NCI-H187 treated with DMSO at 0.1 percent for 48 hours (cell line): ENCODE data around the gene GPT2.

ENCODE experiments used
- DNase-seq: peaks from one replicate; lab custom pipeline; 2025; lab: John Stamatoyannopoulos, UW

GPT2 gene, protein sequence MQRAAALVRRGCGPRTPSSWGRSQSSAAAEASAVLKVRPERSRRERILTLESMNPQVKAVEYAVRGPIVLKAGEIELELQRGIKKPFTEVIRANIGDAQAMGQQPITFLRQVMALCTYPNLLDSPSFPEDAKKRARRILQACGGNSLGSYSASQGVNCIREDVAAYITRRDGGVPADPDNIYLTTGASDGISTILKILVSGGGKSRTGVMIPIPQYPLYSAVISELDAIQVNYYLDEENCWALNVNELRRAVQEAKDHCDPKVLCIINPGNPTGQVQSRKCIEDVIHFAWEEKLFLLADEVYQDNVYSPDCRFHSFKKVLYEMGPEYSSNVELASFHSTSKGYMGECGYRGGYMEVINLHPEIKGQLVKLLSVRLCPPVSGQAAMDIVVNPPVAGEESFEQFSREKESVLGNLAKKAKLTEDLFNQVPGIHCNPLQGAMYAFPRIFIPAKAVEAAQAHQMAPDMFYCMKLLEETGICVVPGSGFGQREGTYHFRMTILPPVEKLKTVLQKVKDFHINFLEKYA

DNA sequence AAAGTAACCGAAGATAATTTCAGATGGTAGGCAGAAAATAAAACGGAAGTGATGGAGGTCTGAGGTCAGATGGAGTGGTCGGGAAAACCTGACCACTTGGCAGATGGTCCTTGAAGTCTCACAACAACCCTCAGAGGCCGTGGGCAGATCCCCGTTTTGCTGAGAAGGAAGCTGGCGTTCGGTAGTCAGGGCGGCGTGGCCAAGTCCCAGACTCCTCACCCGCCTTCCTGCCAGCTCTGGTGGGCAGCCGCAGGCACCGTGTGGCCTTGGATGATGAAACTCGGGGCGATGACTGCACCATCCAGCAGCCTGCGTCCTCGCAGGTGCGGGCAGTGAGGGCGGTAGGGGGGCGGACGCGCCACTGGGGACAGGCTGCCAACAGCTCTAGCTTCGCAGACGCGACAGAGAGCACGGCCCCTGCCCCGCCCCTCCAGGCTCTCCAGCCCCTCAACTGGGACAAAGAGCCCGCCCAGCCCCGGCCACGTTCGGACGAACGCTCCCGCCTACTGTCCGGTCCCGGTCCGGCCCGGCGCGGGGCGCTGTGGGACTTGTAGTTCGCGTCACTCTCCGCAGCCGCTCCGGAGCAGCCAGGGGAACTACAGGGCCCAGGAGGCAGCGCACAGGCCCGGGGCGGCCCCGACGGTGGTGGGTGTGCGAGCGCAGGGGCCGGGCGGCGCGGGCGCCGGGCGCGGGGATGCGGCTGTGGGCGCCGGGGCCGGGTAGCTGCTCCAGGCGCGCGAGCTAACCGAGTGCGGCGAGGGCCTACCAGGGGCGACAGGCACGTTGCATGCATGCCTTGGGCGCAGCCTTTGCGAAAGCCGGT, at the start of gene GPT2:
Gene GPT2 (plus strand): TSS at position 673 of the 823 bp plus-strand sequence. CDS start 354 bp downstream, outside the sequence.
- peak; percentile 42 for DNase-seq

DNA sequence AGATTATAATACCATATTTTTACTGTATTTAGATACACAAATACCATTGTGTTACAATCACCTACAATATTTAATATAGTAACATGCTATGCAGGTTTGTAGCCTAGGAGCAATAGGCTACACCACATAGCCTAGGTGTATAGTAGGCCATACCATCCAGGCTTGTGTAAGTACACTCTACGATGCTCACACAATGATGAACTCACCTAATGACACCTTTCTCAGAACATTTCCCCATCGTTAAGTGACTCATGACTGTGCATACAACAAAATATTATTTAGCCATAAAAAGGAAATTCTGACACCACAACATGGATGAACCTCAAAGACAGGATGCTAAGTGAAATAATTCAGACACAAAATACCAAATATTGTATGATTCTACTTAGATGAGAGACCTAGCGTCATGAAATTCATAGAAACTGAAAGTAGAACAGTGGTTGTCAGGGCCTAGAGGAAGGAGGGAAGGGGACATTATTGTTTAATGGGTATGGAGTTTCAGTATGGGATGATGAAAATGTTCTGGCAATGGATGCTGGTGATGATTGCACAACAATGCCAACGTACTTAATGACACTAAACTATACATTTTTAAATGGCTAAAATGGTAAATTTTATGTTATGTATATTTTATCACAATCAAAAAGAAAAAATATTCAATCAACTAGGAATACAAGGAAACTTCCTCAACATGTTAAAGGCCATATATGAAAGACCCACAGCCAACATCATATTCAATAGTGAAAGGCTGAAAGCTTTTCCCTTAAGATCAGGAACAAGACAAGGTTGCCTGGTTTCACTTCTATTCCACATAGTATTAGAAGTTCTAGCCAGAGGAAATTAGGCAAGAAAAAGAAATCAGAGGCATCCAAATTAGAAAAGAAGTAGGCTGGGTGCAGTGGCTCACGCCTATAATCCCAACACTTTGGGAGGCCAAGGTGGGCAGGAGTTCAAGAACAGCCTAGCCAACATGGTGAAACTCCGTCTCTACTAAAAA, 47.3 kb upstream of the GPT2 start:
- DNase-seq = no peak

DNA sequence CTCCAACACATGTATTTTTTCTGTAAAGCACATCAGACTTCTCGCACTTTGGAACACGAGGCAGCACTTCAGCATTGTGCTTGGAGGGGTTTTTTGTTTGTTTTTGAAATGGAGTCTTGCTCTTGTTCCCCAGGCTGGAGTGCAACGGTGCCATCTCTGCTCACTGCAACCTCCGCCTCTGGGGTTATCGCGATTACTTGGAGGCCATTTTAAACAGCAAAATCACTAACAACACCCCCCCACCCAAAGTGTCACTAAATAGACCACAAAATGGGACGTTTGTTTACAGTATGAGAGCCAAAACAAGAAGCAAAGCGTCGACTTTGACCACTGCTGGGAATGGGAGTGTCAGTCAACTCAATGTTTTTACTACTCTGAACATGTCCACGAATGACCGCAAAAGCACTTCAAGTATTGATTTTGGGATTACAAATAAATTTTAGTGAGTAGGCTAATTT, 44.1 kb upstream of the GPT2 start:
- no peak for DNase-seq

DNA sequence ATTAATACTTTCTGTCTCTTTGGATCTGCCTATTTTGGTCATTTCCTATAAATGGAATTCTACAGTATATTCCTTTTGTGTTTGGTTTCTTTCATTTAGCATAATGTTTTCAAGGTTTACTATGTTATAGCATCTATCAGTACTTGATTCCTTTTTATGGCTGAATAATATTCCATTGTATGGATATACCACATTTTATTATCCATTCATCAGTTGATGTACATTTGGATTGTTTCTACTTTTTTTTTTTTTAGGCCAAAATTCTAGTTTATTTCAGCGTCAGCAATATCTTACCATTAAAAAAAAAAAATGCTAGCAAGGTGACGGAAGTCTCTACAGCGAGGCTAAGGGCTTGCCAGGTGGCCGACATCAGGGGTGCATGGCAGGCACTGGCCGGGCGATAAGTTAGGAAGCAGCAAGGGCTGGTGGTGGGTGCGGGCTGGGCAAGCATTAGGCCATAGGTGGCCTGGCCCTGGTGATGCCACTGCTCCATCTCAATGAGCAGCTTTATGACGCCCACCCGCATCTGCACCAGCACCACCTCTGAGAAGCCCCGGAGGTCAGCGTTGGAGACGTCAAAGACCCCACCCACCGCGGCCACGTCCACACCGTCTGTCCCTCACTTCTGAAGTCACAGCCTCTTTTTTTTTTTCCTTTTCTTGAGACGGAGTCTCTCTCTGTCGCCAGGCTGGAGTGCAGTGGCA, 41.8 kb upstream of the GPT2 start:
- no peak for DNase-seq

DNA sequence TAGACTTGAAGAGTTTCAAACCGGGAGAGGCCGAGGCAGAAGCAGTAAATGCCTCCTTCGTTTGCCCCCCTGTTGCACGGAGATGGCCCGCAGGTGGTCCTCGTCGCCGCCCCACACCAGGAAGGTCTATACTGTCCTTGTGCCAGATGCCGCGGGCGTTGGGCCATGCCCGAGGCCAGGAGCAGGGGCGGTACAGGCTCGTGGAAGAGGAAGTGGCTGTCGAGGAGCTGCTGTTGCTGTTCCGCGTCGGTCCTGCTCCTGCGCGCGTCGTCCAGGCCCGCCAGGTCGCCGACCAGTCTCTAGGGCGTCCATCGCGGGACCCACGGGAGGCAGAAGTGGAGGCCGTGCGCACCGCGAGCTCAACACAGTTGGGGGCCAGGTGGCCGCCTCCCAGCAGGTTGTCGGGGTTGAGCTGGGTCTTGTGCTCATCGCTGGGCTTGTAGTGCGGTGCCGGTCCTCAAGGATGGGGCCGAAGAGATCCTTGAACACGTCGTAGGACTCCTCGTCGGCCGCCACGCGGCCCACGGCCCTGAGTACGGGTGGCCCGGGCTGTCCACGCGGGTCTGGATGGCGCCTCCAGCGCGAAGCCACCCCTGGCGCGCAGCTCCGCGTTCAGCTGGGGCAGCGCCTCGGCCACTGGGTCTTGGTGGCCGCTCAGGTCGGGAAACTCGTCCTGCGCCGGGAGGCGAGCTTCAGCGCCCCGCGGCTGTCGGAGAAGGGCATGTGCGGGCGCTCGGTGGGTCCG, 40.1 kb upstream of the GPT2 start:
- DNase-seq = no peak

DNA sequence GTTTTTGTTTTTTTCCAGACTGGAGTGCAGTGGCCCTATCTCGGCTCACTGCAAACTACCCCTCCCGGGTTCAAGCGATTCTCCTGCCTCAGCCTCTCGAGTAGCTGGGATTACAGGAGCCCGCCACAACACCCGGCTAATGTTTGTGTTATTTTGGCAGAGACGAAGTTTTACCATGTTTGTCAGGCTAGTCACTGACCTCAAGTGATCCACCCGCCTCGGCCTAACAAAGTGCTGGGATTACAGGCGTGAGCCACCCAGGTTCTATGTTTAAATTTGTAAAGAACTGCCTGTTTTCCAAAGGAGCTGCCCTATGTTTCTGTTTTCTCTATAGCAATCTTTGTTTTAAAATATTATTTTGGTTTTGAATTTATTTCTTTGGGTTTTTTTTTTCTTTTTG, 39.4 kb upstream of the GPT2 start:
- DNase-seq = no peak

DNA sequence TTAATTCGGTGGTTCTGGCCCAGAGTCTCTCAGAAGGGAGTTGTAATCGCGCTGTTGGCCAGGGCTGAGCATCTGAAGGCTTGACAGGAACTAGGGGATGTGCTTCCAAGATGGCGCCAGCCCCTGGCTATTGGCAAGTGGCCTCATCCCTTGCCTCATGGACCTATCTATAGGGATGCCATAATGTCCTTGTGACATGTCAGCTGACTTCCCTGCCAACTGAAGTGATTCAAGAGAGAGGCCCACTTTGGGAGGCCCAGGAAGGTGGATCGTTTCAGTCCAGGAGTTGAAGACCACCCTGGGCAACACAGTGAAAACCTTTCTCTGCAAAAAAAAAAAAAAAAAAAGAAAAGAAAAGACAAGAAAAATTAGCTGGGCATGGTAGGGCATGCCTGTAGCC, 38.2 kb upstream of the GPT2 start:
- no peak for DNase-seq

DNA sequence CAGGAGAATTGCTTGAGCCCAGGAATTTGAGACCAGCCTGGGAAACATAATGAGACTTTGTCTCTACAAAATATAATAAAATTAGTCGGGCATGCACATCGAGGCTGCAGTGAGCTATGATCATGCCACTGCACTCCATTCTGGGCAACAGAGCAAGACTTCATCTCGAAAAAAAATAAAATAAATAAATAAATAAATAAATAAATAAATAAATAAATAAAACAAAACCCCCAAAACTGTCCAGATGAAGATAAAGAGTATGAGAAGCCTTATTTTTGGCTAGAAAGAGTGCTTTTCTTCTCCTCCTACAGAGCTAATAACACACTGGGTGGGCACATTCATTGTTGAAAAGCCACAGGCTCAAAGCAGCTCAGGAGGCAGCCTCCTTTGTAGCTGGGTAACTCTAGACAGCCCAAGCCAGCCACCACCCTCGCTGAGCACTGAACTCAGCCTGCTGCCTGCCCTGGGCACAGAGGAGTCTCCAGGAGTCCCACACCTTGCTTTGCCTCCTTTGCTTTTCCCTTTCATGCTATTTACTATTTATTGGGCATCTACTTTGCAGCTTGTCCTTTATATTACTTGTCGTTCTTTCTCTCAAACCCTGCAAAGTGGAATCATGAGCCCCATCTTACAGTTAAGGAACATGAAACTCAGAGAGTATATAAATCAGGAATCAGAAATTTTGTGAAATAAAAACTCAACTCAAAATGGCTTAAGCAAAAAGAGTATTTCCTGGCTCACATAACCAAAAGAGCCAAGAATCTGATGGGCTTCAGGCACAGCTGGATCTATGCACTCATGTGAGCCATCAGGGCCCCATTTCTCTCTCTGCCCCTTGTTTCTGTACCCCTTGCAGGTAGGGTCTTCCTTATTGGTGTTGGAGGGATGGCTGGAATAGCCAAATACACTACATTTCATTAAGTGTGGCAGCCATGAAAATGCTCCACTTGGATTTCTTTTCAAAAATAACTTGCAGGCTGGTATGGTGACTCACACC, 35.1 kb upstream of the GPT2 start:
- no peak for DNase-seq

DNA sequence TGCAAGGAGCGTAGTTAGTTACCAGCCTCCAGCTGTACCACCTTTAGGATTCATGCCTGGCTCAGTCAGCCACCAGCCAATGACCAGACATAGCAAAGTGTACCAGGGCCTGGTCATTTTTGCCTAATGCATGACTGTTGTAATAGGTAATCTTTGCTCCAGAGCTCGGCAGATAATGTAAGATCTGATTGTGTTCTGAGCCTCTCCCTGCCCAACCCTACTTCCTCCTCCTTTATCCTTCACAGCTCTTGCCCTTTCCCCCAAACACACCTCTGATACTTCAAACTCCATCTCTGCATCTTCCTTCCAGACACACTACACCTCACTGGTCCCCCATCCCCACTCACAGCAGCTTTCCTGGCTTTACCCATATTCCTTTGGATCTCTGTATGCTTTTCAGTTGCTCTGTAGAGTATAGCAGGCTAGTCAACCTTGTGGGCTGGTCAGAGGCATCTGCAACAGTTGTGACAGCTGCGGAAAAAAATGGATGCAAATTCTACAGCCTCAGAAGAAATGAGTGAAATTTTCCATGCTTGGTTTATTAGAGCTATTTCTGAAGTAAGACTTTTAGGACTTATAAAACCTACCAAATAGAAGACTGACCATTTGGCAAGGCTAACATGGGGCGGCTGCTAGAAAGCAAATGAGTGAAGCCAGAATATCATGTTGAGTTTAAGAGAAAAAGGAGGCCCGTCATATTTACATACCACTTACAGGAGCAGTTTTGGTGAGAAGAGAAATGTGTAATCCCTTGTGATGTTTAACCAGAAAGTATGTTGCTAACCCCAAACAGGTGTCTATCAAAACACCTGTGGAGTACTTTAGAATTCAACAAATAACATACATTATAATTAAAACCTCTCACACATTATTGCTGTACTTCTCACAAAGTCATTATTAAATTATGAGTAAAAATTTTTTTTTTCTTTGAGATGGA, 33.3 kb upstream of the GPT2 start:
- DNase-seq = no peak

DNA sequence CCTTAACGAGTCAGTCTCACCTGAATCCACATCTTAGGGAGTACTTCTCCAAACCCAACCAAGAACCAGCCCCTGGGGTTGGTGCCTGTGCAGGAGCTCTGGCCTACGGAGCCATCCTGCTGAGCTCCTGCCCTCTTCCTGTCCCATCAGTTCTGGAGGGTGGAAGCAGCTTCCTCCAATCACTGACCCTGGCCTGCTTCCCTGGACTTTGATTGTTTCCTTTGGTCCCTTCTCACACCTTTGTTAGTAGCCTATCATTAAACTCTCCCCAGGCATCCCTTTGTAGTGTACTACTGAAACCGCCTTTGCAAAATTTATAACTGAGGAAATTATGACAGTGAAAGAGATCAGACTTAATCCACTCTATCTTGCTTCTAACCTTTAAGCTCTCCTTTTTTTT, 32.0 kb upstream of the GPT2 start:
- DNase-seq = no peak

DNA sequence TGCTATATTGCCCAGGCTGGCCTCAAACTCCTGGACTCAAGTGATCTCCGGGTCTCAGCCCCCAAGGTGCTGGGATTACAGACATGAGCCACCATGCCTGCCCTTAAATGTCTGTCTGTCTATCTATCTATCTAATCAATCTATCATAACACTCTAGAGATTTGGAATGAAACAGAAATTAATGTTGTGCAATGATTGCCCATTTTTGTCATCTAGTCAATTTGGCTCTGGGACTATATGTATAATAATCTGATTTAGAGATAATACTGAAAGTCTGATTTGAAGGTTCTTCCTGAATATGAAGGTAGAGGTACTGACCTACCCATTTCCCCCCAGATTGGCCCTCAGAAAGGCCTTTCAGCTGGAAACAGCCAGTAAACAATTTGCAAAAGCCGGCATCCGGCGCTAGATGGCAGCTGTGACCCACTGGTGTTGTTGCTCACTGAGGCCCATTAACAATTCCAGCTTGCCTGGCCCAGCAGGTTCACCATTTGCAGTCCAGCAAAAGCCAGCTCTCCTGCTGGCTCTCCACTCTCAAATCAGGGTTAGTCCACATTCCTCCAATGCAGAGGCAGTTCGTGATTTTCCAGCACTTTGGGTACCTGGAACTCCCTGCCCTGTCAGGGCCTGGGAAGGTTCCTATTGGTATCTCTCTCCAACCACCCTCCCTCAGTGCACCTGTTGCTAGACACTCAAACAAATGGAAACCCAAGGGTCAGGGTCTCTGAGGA, 30.3 kb upstream of the GPT2 start:
- no peak for DNase-seq

DNA sequence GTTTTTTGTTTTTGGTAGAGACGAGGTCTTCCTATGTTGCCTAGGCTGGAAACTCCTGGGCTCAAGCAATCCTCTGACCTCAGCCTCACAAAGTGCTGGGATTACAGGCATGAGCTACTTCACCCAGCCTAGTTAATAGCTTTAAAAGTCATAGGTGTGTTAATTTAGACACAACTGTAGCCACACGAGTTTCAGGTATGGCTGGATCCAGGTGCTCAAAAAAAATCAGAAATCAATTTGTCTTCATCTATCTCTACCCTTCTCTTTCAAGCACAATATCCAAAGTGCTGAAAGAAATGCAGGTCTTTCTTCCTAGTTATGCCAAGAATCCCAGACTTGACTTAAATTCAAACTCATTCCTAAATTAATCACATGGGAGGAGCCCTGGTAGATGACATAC, 29.3 kb upstream of the GPT2 start:
- DNase-seq = no peak

DNA sequence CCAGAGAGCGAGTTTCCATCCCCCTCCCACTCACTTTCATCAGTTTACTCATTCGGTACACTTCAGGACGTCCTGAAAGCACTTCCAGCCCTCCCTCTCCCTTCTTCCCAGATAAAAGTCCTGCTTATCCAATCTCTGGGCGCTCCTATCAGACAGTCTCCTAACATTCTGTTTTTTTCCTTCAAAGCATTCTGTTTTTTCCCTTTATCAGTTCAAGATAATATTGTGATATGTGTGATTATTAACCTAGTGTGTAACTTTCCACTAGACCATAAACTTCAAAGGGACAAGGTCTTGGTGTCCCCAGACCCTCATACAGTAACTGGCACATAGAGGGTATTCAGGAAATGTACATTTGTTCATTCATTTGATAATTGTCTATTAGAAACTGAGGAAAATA, 28.8 kb upstream of the GPT2 start:
- no peak for DNase-seq

DNA sequence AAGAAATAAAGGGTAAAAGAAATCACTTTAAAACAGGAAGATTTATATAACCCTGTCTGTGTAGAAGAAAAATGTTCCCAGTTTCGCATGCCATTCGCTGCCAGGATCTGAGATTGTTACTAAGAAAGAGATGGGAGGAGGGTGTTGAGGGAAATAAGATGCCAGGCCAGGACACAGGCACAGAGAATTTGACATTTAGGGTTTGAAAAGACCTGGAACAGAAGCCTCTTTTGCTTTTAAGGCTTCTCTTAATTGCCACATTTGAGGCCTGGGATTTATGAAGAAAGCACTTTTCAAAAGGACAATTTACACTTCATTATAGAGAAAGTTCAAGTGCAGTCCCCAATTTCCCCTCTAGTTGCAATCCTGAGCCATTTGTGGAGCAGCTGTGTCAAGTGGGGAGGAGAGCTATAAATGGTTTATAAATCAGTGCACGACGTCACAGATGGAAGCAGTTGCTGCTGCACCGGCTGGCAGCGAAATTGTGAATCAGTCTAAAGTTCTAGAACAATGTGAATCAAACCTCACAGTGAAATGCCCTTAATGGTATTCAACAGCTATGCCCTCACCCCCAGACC, 26.7 kb upstream of the GPT2 start:
- DNase-seq = peak; percentile 3

DNA sequence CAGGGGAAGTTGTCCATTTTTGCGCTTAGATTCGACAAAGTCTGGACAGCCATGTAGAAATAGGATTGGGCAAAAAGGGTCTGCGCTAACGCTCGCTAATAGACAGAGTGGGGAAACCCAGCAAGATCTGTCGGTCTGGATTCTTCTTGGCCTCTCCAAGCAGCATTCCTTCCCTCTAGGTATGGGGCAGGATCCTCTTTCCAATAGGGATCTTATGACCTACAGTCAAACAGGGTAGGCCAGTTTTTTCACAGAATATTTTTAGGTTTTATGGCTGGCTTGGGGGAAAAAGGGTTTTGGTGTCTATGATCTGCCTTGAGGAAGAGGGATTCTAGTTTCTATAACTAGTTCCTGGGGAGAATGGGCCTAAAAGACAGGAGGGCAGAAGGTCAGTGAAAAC, 26.0 kb upstream of the GPT2 start:
- DNase-seq = no peak

DNA sequence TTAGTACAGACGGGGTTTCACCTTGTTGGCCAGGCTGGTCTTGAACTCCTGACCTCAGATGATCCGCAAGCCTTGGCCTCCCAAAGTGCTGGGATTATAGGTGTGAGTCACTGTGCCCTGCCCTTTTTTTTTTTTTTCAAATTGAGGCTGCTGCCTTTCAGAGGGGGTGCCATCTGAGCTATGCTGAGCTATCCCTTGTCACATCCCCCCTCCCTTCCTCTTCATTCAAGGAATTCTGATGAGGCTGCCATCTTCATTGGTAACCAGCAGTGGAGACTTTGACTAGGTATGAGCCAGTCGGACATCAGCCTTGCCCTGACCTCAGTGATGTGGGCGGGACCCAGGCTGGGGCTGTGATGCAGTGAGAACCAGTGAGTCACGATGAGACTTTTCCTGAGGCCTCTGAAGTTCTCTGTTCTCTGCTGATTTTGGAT, 24.4 kb upstream of the GPT2 start:
- no peak for DNase-seq
